HCT116 (cell line): ENCODE measurements around the gene DENND1C. TPM values are rescaled to one million over a fixed set of nuclear protein-coding genes. Genes with fewer than 3 reads are reported as not detected.

Experiments
- ATAC-seq: fragments of 200-7000 bp; cut with Tn5 transposase; 2 replicates; pipeline ENCODE4 v1.9.1; 2020; ENCODE audit warnings: mild to moderate bottlenecking, moderate library complexity
- BruUV-seq: library from RNA; stranded (reverse); fragments of 400-500 nt; replicated peaks from 2 replicates; lab custom pipeline; 2021; lab: Mats Ljungman, UMichigan
- CTCF ChIA-PET: fragments of 300-600 bp; sonication (Branson Sonifier 250); formaldehyde crosslinking; loops from one replicate; lab custom pipeline; 2021; ENCODE audit warnings: antibody characterized with exemption; lab: Charles Lee
- POLR2A ChIA-PET: fragments of 300-600, 350-600 bp; sonication (Branson Sonifier 250); formaldehyde crosslinking; loops from one replicate; lab custom pipeline; 2021; ENCODE audit warnings: antibody characterized with exemption; lab: Charles Lee
- RAD21 ChIA-PET, 2 experiments: fragments of 300-600 bp; sonication (Branson Sonifier 250); formaldehyde crosslinking; loops; one replicate each; lab custom pipeline; 2023; ENCODE audit warnings: low total read pairs in 2 of 2; ENCODE audit not compliant: uncharacterized antibody in 2 of 2, unreplicated experiment in 2 of 2, low non-redundant PET in 1 of 2; lab: Charles Lee
- DNase-seq: peaks from one replicate; pipeline ENCODE4 v3.0.0-alpha.2; 2010; ENCODE audit warnings: low read depth, low spot score
- H2AFZ ChIP-seq: fragments of 200-600 bp; shearing (Covaris generic), sonication (generic); 2 replicates; pipeline ENCODE4 v1.6.1; 2017; ENCODE audit warnings: low read depth, mixed run types, mixed read lengths, antibody characterized with exemption, low read length; ENCODE audit not compliant: poor library complexity, severe bottlenecking
- H3K27ac ChIP-seq: 2 replicates; pipeline ENCODE4 v1.5.1; 2012; ENCODE audit warnings: low read depth, low read length
- H3K27me3 ChIP-seq: fragments of 200-600 bp; sonication (generic); 2 replicates; pipeline ENCODE4 v1.6.1; 2016; ENCODE audit warnings: mixed run types, low read length, mixed read lengths; ENCODE audit not compliant: insufficient read depth
- H3K36me3 ChIP-seq, 2 experiments: fragments of 200-500 bp in 1 of 2; fragments of 200-600 bp in 1 of 2; sonication (Bioruptor generic) in 1 of 2; sonication (generic) in 1 of 2; 2 replicates each; pipeline versions ENCODE4 v1.5.1 to v1.6.1; 2014 to 2016; ENCODE audit warnings: low read length in 2 of 2, inconsistent platforms in 1 of 2, mixed read lengths in 1 of 2, mixed run types in 1 of 2; ENCODE audit not compliant: insufficient read depth in 2 of 2, control insufficient read depth in 1 of 2
- H3K4me1 ChIP-seq, 2 experiments: fragments of 200-600 bp in 1 of 2; sonication (generic) in 1 of 2; 2 replicates each; pipeline versions ENCODE4 v1.5.1 to v1.6.1; 2012 to 2017; ENCODE audit warnings: low read length in 2 of 2, inconsistent platforms in 1 of 2, mild to moderate bottlenecking in 1 of 2, mixed read lengths in 1 of 2, mixed run types in 1 of 2, moderate library complexity in 1 of 2; ENCODE audit not compliant: insufficient read depth in 2 of 2, control insufficient read depth in 1 of 2
- H3K4me2 ChIP-seq: fragments of 200-600 bp; sonication (generic); 2 replicates; pipeline ENCODE4 v1.6.1; 2017; ENCODE audit warnings: mixed run types, low read length, mixed read lengths
- H3K4me3 ChIP-seq, 2 experiments: fragments of 200-600 bp in 1 of 2; sonication (generic) in 1 of 2; replicated peaks in 1 of 2; 2 replicates each; pipeline ENCODE4 v1.5.1; 2011 to 2016; ENCODE audit warnings: low read length in 2 of 2, control low read depth in 1 of 2, low read depth in 1 of 2, mild to moderate bottlenecking in 1 of 2, mixed read lengths in 1 of 2, mixed run types in 1 of 2
- H3K79me2 ChIP-seq: fragments of 200-600 bp; sonication (generic); 2 replicates; pipeline ENCODE4 v1.6.1; 2017; ENCODE audit warnings: mild to moderate bottlenecking, mixed run types, low read length, moderate library complexity, mixed read lengths; ENCODE audit not compliant: insufficient read depth
- H3K9ac ChIP-seq: fragments of 200-600 bp; sonication (generic); 2 replicates; pipeline ENCODE4 v1.6.1; 2016; ENCODE audit warnings: low read length, mixed read lengths
- H3K9me2 ChIP-seq: fragments of 200-600 bp; sonication (generic), shearing (Covaris generic); 2 replicates; pipeline ENCODE4 v1.6.1; 2017; ENCODE audit warnings: mixed run types, mild to moderate bottlenecking, moderate library complexity; ENCODE audit not compliant: insufficient read depth
- H3K9me3 ChIP-seq, 2 experiments: fragments of 200-500 bp in 1 of 2; fragments of 200-600 bp in 1 of 2; sonication (Bioruptor generic) in 1 of 2; sonication (generic) in 1 of 2; 2 replicates each; pipeline ENCODE4 v1.6.1; 2014 to 2017; ENCODE audit warnings: low read length in 2 of 2, mixed read lengths in 2 of 2, inconsistent platforms in 1 of 2, low read depth in 1 of 2, mild to moderate bottlenecking in 1 of 2, mixed run types in 1 of 2, moderate library complexity in 1 of 2; ENCODE audit not compliant: control insufficient read depth in 1 of 2, insufficient read depth in 1 of 2
- H4K20me1 ChIP-seq: fragments of 200-600 bp; sonication (generic), shearing (Covaris generic); 2 replicates; pipeline ENCODE4 v1.6.1; 2017; ENCODE audit warnings: mixed run types, mild to moderate bottlenecking, moderate library complexity; ENCODE audit not compliant: insufficient read depth
- ATF3 ChIP-seq: IDR thresholded peaks from 2 replicates; pipeline ENCODE4 v1.6.1; 2012
- EGR1 ChIP-seq: IDR thresholded peaks from 2 replicates; pipeline ENCODE4 v1.6.1; 2012; ENCODE audit warnings: low read depth
- FOSL1 ChIP-seq: IDR thresholded peaks from 2 replicates; pipeline ENCODE4 v1.6.1; 2012; ENCODE audit warnings: low read depth
- JUND ChIP-seq: IDR thresholded peaks from 2 replicates; pipeline ENCODE4 v1.6.1; 2012
- MAX ChIP-seq: IDR thresholded peaks from 2 replicates; pipeline ENCODE4 v1.6.1; 2012
- SP1 ChIP-seq: IDR thresholded peaks from 2 replicates; pipeline ENCODE4 v1.6.1; 2012; ENCODE audit warnings: low read depth
- ZBTB33 ChIP-seq: IDR thresholded peaks from 2 replicates; pipeline ENCODE4 v1.6.1; 2011; ENCODE audit warnings: mild to moderate bottlenecking, low read length, moderate library complexity; ENCODE audit not compliant: insufficient replicate concordance; ENCODE audit errors: extremely low read depth
- ZFX ChIP-seq: fragments of 450-650 bp; IDR thresholded peaks from 2 replicates; pipeline ENCODE4 v1.6.1; 2017
- ZNF274 ChIP-seq: fragments of 200-500 bp; sonication (Bioruptor generic); IDR thresholded peaks from 2 replicates; pipeline ENCODE4 v1.6.1; 2014; ENCODE audit warnings: mild to moderate bottlenecking, low read depth, low read length, inconsistent platforms
- intact Hi-C: fragments of 100-400 bp; cut with micrococcal nuclease; formaldehyde crosslinking; loops from 2 replicates; pipeline ENCODE4 v1.10.0; 2022
- total RNA-seq: library from RNA; stranded (reverse); gene quantifications from one replicate; pipeline ENCODE4 v1.2.1, GENCODE V29; 2021; ENCODE audit not compliant: unreplicated experiment

Gene DENND1C
- total RNA-seq, 1 experiment from 2014 or later, result 0.54 TPM

GRCh38 chr19:6527893-6528543 lies 46.4 kb upstream of the DENND1C start:
- H3K9ac ChIP-seq, result no peak overlapping the region
- H3K27ac ChIP-seq, result no peak overlapping the region
- no peaks in the 10 kb centered on the region for H4K20me1 ChIP-seq
- ChIA-PET RAD21 (no interaction called here), CTCF (no interaction called here), POLR2A (no interaction called here)
- H3K79me2 ChIP-seq, result peaks cover 22% of the 10 kb centered on the region
- H3K9me2 ChIP-seq, result no peaks in the 10 kb centered on the region
- intact Hi-C loops, result no loop called here
- peaks cover 10 to 30% of the 10 kb centered on the region in 2 experiments for H3K4me1 ChIP-seq
- no peaks in the 10 kb centered on the region for H3K9me3 ChIP-seq
- no peak overlapping the region for H3K4me2 ChIP-seq
- no peak for DNase-seq
- no peak overlapping the region for H3K4me3 ChIP-seq
- no peaks in the 10 kb centered on the region for H3K27me3 ChIP-seq
- no TSS peak for BruUV-seq
- H3K36me3 ChIP-seq, result no peaks in the 10 kb centered on the region
- H2AFZ ChIP-seq, result no peak overlapping the region
- no peak for ATAC-seq
- TF ChIP-seq JUND, result no peak

GRCh38 chr19:6524311-6524710 lies 42.7 kb upstream of the DENND1C start:
- POLR2A ChIA-PET, result no interaction called here
- TF ChIP-seq MAX (no peak), JUND (no peak), ATF3 (no peak), ZNF274 (no peak), EGR1 (no peak), SP1 (no peak), ZBTB33 (no peak), FOSL1 (no peak), ZFX (no peak)
- H3K9ac ChIP-seq, result no peak overlapping the region
- H2AFZ ChIP-seq, result no peak overlapping the region
- no peaks in the 10 kb centered on the region for H3K79me2 ChIP-seq
- no peaks in the 10 kb centered on the region for H4K20me1 ChIP-seq
- CTCF ChIA-PET, result no interaction called here
- H3K27me3 ChIP-seq, result no peaks in the 10 kb centered on the region
- no peak overlapping the region for H3K4me2 ChIP-seq
- peaks cover 3 to 19% of the 10 kb centered on the region in 2 experiments; a peak in 3 of 4 replicates for H3K4me1 ChIP-seq
- intact Hi-C loops, result no loop called here
- no TSS peak for BruUV-seq
- ATAC-seq, result no peak
- no peaks in the 10 kb centered on the region for H3K9me2 ChIP-seq
- RAD21 ChIA-PET, result no interaction called here
- H3K9me3 ChIP-seq, result no peaks in the 10 kb centered on the region
- no peak overlapping the region for H3K4me3 ChIP-seq
- no peaks in the 10 kb centered on the region for H3K36me3 ChIP-seq
- no peak overlapping the region for H3K27ac ChIP-seq
- DNase-seq, result no peak
